Neuronal stem cell (in vitro differentiated cells): ENCODE measurements around the gene CUX1.

Experiments
- DNase-seq: peaks from one replicate; pipeline ENCODE4 v3.0.0-alpha.2; 2013; ENCODE audit warnings: low spot score
- H2AFZ ChIP-seq: one replicate; pipeline ENCODE4 v1.6.1; 2013; ENCODE audit warnings: mild to moderate bottlenecking, low read length, inconsistent platforms
- H2AK5ac ChIP-seq: 2 replicates; pipeline ENCODE4 v1.6.1; 2013; ENCODE audit warnings: low read depth, mild to moderate bottlenecking, inconsistent platforms, low read length, moderate library complexity, mixed read lengths
- H2BK120ac ChIP-seq: 2 replicates; pipeline ENCODE4 v1.6.1; 2013; ENCODE audit warnings: low read depth, mild to moderate bottlenecking, inconsistent platforms, low read length, moderate library complexity, mixed read lengths
- H2BK12ac ChIP-seq: one replicate; pipeline ENCODE4 v1.6.1; 2013; ENCODE audit warnings: low read length, inconsistent platforms
- H2BK15ac ChIP-seq: 2 replicates; pipeline ENCODE4 v1.6.1; 2013; ENCODE audit warnings: mild to moderate bottlenecking, low read length, inconsistent platforms, mixed read lengths
- H2BK5ac ChIP-seq: one replicate; pipeline ENCODE4 v1.6.1; 2013; ENCODE audit warnings: inconsistent platforms, mild to moderate bottlenecking, low read length, moderate library complexity
- H3K14ac ChIP-seq: one replicate; pipeline ENCODE4 v1.6.1; 2013; ENCODE audit warnings: low read length, inconsistent platforms
- H3K18ac ChIP-seq: 2 replicates; pipeline ENCODE4 v1.6.1; 2013; ENCODE audit warnings: low read length, inconsistent platforms
- H3K23ac ChIP-seq: 2 replicates; pipeline ENCODE4 v1.6.1; 2013; ENCODE audit warnings: low read depth, mild to moderate bottlenecking, mixed read lengths, low read length, inconsistent platforms; ENCODE audit not compliant: poor library complexity
- H3K27ac ChIP-seq: replicated peaks from 3 replicates; pipeline ENCODE4 v1.5.1; 2013; ENCODE audit warnings: low read length, inconsistent platforms
- H3K27me3 ChIP-seq, 3 experiments: 2 replicates each; pipeline ENCODE4 v1.6.1; 2013; ENCODE audit warnings: low read length in 3 of 3, mild to moderate bottlenecking in 2 of 3, inconsistent platforms in 1 of 3, low read depth in 1 of 3, mixed read lengths in 1 of 3, moderate library complexity in 1 of 3; ENCODE audit not compliant: control insufficient read depth in 3 of 3, insufficient read depth in 3 of 3
- H3K36me3 ChIP-seq, 2 donors: replicated peaks in 1 of 2; 2 replicates each; pipeline ENCODE4 v1.6.1; 2013; ENCODE audit warnings: low read length in 2 of 2; ENCODE audit not compliant: control insufficient read depth in 2 of 2, insufficient read depth in 2 of 2
- H3K4ac ChIP-seq: 2 replicates; pipeline ENCODE4 v1.6.1; 2013; ENCODE audit warnings: inconsistent platforms, mild to moderate bottlenecking, low read length, moderate library complexity
- H3K4me1 ChIP-seq, 2 donors: 1 replicate in 1 of 2; 2 replicates in 1 of 2; pipeline ENCODE4 v1.6.1; 2013; ENCODE audit warnings: low read length in 2 of 2, low read depth in 1 of 2; ENCODE audit not compliant: control insufficient read depth in 2 of 2, insufficient read depth in 1 of 2
- H3K4me2 ChIP-seq: one replicate; pipeline ENCODE4 v1.6.1; 2013; ENCODE audit warnings: mild to moderate bottlenecking, low read length, inconsistent platforms; ENCODE audit not compliant: insufficient read depth, poor library complexity, severe bottlenecking
- H3K4me3 ChIP-seq, 2 donors: 2 replicates each; pipeline ENCODE4 v1.5.1; 2013; ENCODE audit warnings: low read length in 2 of 2, mild to moderate bottlenecking in 2 of 2, inconsistent platforms in 1 of 2, moderate library complexity in 1 of 2
- H3K79me1 ChIP-seq: one replicate; pipeline ENCODE4 v1.6.1; 2013; ENCODE audit warnings: low read depth, mild to moderate bottlenecking, inconsistent platforms, low read length, moderate library complexity
- H3K9ac ChIP-seq: one replicate; pipeline ENCODE4 v1.6.1; 2013; ENCODE audit warnings: mild to moderate bottlenecking, low read depth, low read length, inconsistent platforms; ENCODE audit not compliant: poor library complexity
- H3K9me3 ChIP-seq, 2 donors: replicated peaks in 1 of 2; 2 replicates each; pipeline versions ENCODE3 to v1.6.1; 2013; ENCODE audit warnings: low read length in 2 of 2, mild to moderate bottlenecking in 2 of 2, inconsistent platforms in 1 of 2, low read depth in 1 of 2, mixed read lengths in 1 of 2, moderate library complexity in 1 of 2; ENCODE audit not compliant: control insufficient read depth in 2 of 2, insufficient read depth in 1 of 2
- H4K8ac ChIP-seq: one replicate; pipeline ENCODE4 v1.6.1; 2013; ENCODE audit warnings: low read depth, mild to moderate bottlenecking, inconsistent platforms, low read length, moderate library complexity
- H4K91ac ChIP-seq: one replicate; pipeline ENCODE4 v1.6.1; 2013; ENCODE audit warnings: low read length, low read depth, mild to moderate bottlenecking, inconsistent platforms; ENCODE audit not compliant: poor library complexity
- WGBS, 2 donors: extraction: QIAGEN DNeasy Blood & Tissue Kit; methylation state at CpG; one replicate each; pipeline ENCODE4 v1.1.7; 2013; ENCODE audit warnings: missing lambda C conversion rate in 2 of 2, mixed read lengths in 1 of 2; ENCODE audit not compliant: insufficient read length in 2 of 2, insufficient replicate concordance in 1 of 2; ENCODE audit errors: extremely low coverage in 2 of 2; 5-methylcytosine and 5-hydroxymethylcytosine counted together

CUX1 gene

GRCh38 chr7:102251531-102252365, 434.3 kb downstream of the CUX1 start:
- no peak overlapping the region for H3K4ac ChIP-seq
- no peak overlapping the region for H2BK12ac ChIP-seq
- no peak for DNase-seq
- peaks cover 2 to 20% of the 10 kb centered on the region in 2 donors for H3K36me3 ChIP-seq
- no peak overlapping the region for H2BK120ac ChIP-seq
- H3K4me3 ChIP-seq, result no peak overlapping the region
- no peak overlapping the region for H2BK5ac ChIP-seq
- H4K8ac ChIP-seq, result no peak overlapping the region
- peaks cover 17 to 27% of the 10 kb centered on the region in 2 donors for H3K4me1 ChIP-seq
- H3K4me2 ChIP-seq, result no peak overlapping the region
- no peak overlapping the region for H2BK15ac ChIP-seq
- no CpG with 5 or more reads among the region's 7 CpGs for WGBS, 2 donors
- H3K27me3 ChIP-seq, result no peaks in the 10 kb centered on the region
- peak overlapping the region; percentile 43 for H3K27ac ChIP-seq
- H3K9me3 ChIP-seq, result peaks cover 0 to 2% of the 10 kb centered on the region in 2 donors
- H4K91ac ChIP-seq, result no peak overlapping the region
- H3K79me1 ChIP-seq, result no peaks in the 10 kb centered on the region
- H2AFZ ChIP-seq, result no peak overlapping the region
- H2AK5ac ChIP-seq, result no peak overlapping the region
- no peak overlapping the region for H3K14ac ChIP-seq
- H3K18ac ChIP-seq, result no peak overlapping the region
- H3K23ac ChIP-seq, result no peak overlapping the region
- no peak overlapping the region for H3K9ac ChIP-seq

GRCh38 chr7:102252366-102252982, 435.0 kb downstream of the CUX1 start:
- H3K23ac ChIP-seq, result no peak overlapping the region
- no peak overlapping the region for H2BK15ac ChIP-seq
- no CpG with 5 or more reads among the region's 11 CpGs for WGBS, 2 donors
- H3K9me3 ChIP-seq, result peaks cover 0 to 2% of the 10 kb centered on the region in 2 donors
- H2BK12ac ChIP-seq, result no peak overlapping the region
- peak; percentile 21 for DNase-seq
- no peak overlapping the region for H2AK5ac ChIP-seq
- H4K8ac ChIP-seq, result no peak overlapping the region
- H2AFZ ChIP-seq, result no peak overlapping the region
- peak overlapping the region; percentile 43 for H3K27ac ChIP-seq
- H3K4me1 ChIP-seq, result peaks cover 17 to 27% of the 10 kb centered on the region in 2 donors
- peaks cover 0 to 14% of the 10 kb centered on the region in 2 donors for H3K36me3 ChIP-seq
- no peak overlapping the region for H2BK5ac ChIP-seq
- no peaks in the 10 kb centered on the region for H3K79me1 ChIP-seq
- no peak overlapping the region for H2BK120ac ChIP-seq
- H3K14ac ChIP-seq, result no peak overlapping the region
- no peak overlapping the region for H3K9ac ChIP-seq
- H3K27me3 ChIP-seq, result no peaks in the 10 kb centered on the region
- no peak overlapping the region for H3K4ac ChIP-seq
- no peak overlapping the region for H3K18ac ChIP-seq
- H3K4me2 ChIP-seq, result no peak overlapping the region
- no peak overlapping the region for H4K91ac ChIP-seq
- no peak overlapping the region for H3K4me3 ChIP-seq

- no peak overlapping the region for H3K23ac ChIP-seq
- H2BK12ac ChIP-seq, result no peak overlapping the region
- H3K9ac ChIP-seq, result no peak overlapping the region
- H4K8ac ChIP-seq, result peak overlapping the region; percentile 19
- H2AK5ac ChIP-seq, result no peak overlapping the region
- no peak overlapping the region for H3K14ac ChIP-seq
- no peak for DNase-seq
- H2BK120ac ChIP-seq, result no peak overlapping the region
- H3K4me1 ChIP-seq, result peaks cover 17 to 27% of the 10 kb centered on the region in 2 donors
- H3K36me3 ChIP-seq, result peaks cover 0 to 14% of the 10 kb centered on the region in 2 donors
- peak overlapping the region; percentile 24 for H3K18ac ChIP-seq
- no peak overlapping the region for H3K4me3 ChIP-seq
- no peak overlapping the region for H4K91ac ChIP-seq
- H3K27ac ChIP-seq, result peak overlapping the region; percentile 10
- H2BK5ac ChIP-seq, result no peak overlapping the region
- no CpG with 5 or more reads among the region's 19 CpGs for WGBS, 2 donors
- peaks cover 0 to 2% of the 10 kb centered on the region in 2 donors for H3K9me3 ChIP-seq
- H3K27me3 ChIP-seq, result no peaks in the 10 kb centered on the region
- no peak overlapping the region for H2AFZ ChIP-seq
- no peak overlapping the region for H3K4me2 ChIP-seq
- H3K79me1 ChIP-seq, result no peaks in the 10 kb centered on the region
- H2BK15ac ChIP-seq, result no peak overlapping the region
- H3K4ac ChIP-seq, result no peak overlapping the region
Measured at GRCh38 chr7:102253066-102253972, 435.9 kb downstream of the CUX1 start.
